CD4-positive, CD25-positive, alpha-beta regulatory T cell (primary cell): Measurements from ENCODE around the gene UHRF1. TPM values are rescaled to one million over a fixed set of nuclear protein-coding genes. Genes with fewer than 3 reads are reported as not detected.

Source experiments
- ATAC-seq, 2 donors: fragments of 150-1000 bp; cut with Tn5 transposase; one replicate each; pipeline ENCODE4 v1.10.0; 2021; ENCODE audit warnings: low read depth in 2 of 2, moderate number of reproducible peaks in 2 of 2, moderate library complexity in 1 of 2
- DNase-seq, 3 donors: peaks; one replicate each; pipeline versions ENCODE4 v3.0.0 to v3.0.0-alpha.2; 2012 to 2022; ENCODE audit warnings: mixed read lengths in 1 of 3
- H3K27ac ChIP-seq: one replicate; pipeline ENCODE4 v1.7.0; 2013; ENCODE audit warnings: mild to moderate bottlenecking, low read length; ENCODE audit not compliant: insufficient read depth, poor library complexity, severe bottlenecking
- H3K27me3 ChIP-seq: one replicate; pipeline ENCODE4 v1.7.0; 2013; ENCODE audit warnings: low read length; ENCODE audit not compliant: control insufficient read depth, insufficient read depth
- H3K36me3 ChIP-seq: one replicate; pipeline ENCODE4 v1.7.0; 2013; ENCODE audit warnings: mild to moderate bottlenecking, low read length, moderate library complexity; ENCODE audit not compliant: control insufficient read depth, insufficient read depth
- H3K4me1 ChIP-seq: 2 replicates; pipeline ENCODE4 v1.7.0; 2013; ENCODE audit warnings: mild to moderate bottlenecking, low read length; ENCODE audit not compliant: insufficient read depth, control insufficient read depth, poor library complexity, severe bottlenecking
- H3K4me3 ChIP-seq: one replicate; pipeline ENCODE4 v1.7.0; 2013; ENCODE audit warnings: low read depth, mild to moderate bottlenecking, low read length, moderate library complexity
- H3K9me3 ChIP-seq, 2 experiments: 1 replicate in 1 of 2; 2 replicates in 1 of 2; pipeline ENCODE4 v1.7.0; 2013; ENCODE audit warnings: low read length in 2 of 2, mild to moderate bottlenecking in 1 of 2, moderate library complexity in 1 of 2; ENCODE audit not compliant: control insufficient read depth in 2 of 2
- H3K27ac Mint-ChIP-seq, 3 donors: one replicate each; pipeline ENCODE4 v1.8.0; 2020 to 2022; ENCODE audit warnings: mild to moderate bottlenecking in 3 of 3, mixed read lengths in 3 of 3, moderate library complexity in 2 of 3
- H3K27me3 Mint-ChIP-seq: one replicate; pipeline ENCODE4 v1.8.0; 2022; ENCODE audit warnings: mild to moderate bottlenecking, mixed read lengths
- H3K36me3 Mint-ChIP-seq: one replicate; pipeline ENCODE4 v1.8.0; 2020; ENCODE audit warnings: mixed read lengths
- H3K4me1 Mint-ChIP-seq, 4 donors: one replicate each; pipeline ENCODE4 v1.8.0; 2020 to 2022; ENCODE audit warnings: mixed read lengths in 4 of 4, mild to moderate bottlenecking in 1 of 4
- H3K4me3 Mint-ChIP-seq, 4 donors: one replicate each; pipeline ENCODE4 v1.8.0; 2020 to 2022; ENCODE audit warnings: mild to moderate bottlenecking in 4 of 4, mixed read lengths in 4 of 4, moderate library complexity in 3 of 4
- H3K9me3 Mint-ChIP-seq, 7 donors: one replicate each; pipeline ENCODE4 v1.8.0; 2020 to 2022; ENCODE audit warnings: mixed read lengths in 7 of 7, mild to moderate bottlenecking in 3 of 7, moderate library complexity in 2 of 7
- polyA plus RNA-seq, 4 donors: library from polyadenylated mRNA; unstranded; fragments of 300-500 nt; fragmentation: Illumina TruSeq; gene quantifications; one replicate each; pipeline ENCODE4 v1.2.3, GENCODE V29; 2021
- total RNA-seq: library from RNA; stranded (reverse); gene quantifications from one replicate; pipeline ENCODE4 v1.2.3, GENCODE V29; 2022

The UHRF1 gene
- total RNA-seq (2.2 TPM), polyA plus RNA-seq (1 to 10 TPM in 2 of 4 donors, under 1 TPM in 2; 0.57 to 2.7 (median 0.97) TPM)

DNA sequence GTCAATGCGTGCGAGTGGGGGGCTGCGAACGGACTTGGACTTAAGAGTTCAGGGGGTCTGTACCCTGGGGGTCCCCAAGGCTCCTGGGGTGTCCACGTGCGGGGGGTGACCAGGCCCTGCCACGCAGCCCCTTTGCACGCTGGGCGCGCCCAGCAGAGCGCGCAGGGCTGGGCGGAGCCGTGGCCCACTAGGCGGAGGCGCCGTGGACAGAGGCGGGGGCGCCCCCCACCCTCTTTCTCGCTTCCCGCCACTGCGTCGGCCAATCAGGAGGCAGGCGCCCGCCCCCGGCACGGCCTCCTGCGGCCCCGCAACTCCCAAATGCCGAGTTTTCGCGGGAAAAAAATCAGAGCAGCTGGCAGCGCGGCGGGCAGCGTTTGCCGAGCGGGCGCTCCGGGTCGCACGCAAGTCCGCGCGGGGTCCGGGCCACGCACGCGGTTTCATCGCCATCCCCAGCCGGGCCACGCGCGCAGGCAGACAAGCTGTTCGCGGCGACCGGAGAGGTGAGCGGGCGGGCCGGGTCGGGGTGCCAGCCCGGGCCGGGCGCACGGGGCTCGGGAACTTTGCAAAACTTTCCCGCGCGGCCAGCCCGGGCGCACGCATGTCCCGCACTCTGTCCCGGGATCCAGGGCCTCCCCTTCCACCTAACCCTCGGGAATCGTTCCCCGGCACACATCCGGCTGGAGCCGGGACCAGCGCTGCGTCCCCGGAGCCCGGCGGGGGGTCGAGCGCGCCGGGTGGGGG, at the start of gene UHRF1:
TSS of gene UHRF1 (plus strand) at position 346 of the 741 bp plus-strand sequence. CDS start 1,385 bp downstream, outside the sequence.
- Histone ChIP-seq H3K36me3 (peaks cover 5% of the 10 kb centered on the region), H3K27me3 (no peaks in the 10 kb centered on the region), H3K9me3 (no peaks in the 10 kb centered on the region), H3K4me3 (peak within 1 kb of the TSS; percentile 83), H3K4me1 (peaks cover 54% of the 10 kb centered on the region), H3K27ac (peak within 1 kb of the TSS; percentile 70)
- Mint-ChIP-seq H3K27me3 (no peaks in the 10 kb centered on the region), H3K36me3 (peaks cover 2% of the 10 kb centered on the region), H3K4me3 (peak within 1 kb of the TSS; percentile 93 to 100 (median 99)), H3K9me3 (no peaks in the 10 kb centered on the region), H3K27ac (peak within 1 kb of the TSS in 2 of 3 donors; percentile 84 to 86), H3K4me1 (peaks cover 5 to 58% (median 24%) of the 10 kb centered on the region in 4 donors)
- ATAC-seq: peak in 1 of 2 donors; percentile 2
- peak in 1 of 3 donors; percentile 79 for DNase-seq

DNA sequence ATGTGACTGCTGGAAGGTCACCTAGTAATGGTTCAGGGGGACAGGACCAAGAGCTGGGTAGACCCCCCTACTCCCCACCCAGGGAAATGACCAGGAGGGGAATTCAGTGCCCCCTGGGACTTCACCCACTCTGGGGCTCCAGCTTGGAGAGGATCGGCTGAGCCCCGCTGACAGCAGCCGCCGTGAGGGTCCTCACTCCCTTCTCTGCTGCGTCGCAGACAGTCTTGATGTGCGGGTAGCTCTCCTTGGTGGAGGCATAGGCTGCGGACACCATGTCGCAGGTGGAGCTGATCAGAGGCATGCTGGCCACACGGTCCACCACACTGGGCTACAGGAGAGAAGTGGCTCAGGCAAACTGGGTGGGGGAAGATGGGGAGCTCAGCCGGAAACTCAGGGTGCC, 49.6 kb upstream of the UHRF1 start:
- no peak overlapping the region for H3K4me3 ChIP-seq
- DNase-seq (no peak), ATAC-seq (no peak)
- Mint-ChIP-seq H3K9me3 (no peaks in the 10 kb centered on the region), H3K4me3 (no peak overlapping the region), H3K27ac (no peak overlapping the region), H3K4me1 (peaks cover 0 to 5% (median 0%) of the 10 kb centered on the region in 4 donors), H3K36me3 (peaks cover 4% of the 10 kb centered on the region), H3K27me3 (no peaks in the 10 kb centered on the region)
- H3K9me3 ChIP-seq: no peaks in the 10 kb centered on the region
- no peaks in the 10 kb centered on the region for H3K4me1 ChIP-seq
- no peak overlapping the region for H3K27ac ChIP-seq
- H3K27me3 ChIP-seq: no peaks in the 10 kb centered on the region
- H3K36me3 ChIP-seq: peaks cover 7% of the 10 kb centered on the region

DNA sequence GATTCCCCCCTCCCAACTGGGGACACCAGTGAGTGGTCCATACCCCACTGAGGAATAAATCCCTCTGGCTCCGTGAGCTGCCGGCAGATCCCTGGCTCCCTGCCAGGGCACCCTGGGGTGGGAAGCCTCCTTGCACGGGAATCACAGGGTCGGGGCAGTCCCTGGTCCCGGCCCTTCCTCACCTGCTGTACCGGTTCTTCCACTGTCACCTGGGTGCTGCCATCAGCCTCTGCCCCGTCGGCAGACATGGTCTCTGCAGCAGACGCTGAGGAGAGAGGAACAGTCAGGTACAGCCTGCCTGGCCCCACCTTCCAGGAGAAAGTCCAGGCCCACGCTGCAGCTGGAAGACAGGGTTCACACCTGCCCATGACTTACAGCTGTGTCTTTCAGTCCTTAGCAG, 48.2 kb upstream of the UHRF1 start:
- Mint-ChIP-seq H3K4me1 (peaks cover 0 to 6% (median under 1%) of the 10 kb centered on the region in 4 donors), H3K27ac (no peak overlapping the region), H3K4me3 (no peak overlapping the region), H3K9me3 (no peaks in the 10 kb centered on the region), H3K27me3 (no peaks in the 10 kb centered on the region), H3K36me3 (peaks cover 4% of the 10 kb centered on the region)
- Histone ChIP-seq H3K36me3 (peaks cover 7% of the 10 kb centered on the region), H3K4me3 (no peak overlapping the region), H3K27ac (no peak overlapping the region), H3K9me3 (no peaks in the 10 kb centered on the region), H3K4me1 (no peaks in the 10 kb centered on the region), H3K27me3 (no peaks in the 10 kb centered on the region)
- no peak for ATAC-seq
- no peak for DNase-seq

DNA sequence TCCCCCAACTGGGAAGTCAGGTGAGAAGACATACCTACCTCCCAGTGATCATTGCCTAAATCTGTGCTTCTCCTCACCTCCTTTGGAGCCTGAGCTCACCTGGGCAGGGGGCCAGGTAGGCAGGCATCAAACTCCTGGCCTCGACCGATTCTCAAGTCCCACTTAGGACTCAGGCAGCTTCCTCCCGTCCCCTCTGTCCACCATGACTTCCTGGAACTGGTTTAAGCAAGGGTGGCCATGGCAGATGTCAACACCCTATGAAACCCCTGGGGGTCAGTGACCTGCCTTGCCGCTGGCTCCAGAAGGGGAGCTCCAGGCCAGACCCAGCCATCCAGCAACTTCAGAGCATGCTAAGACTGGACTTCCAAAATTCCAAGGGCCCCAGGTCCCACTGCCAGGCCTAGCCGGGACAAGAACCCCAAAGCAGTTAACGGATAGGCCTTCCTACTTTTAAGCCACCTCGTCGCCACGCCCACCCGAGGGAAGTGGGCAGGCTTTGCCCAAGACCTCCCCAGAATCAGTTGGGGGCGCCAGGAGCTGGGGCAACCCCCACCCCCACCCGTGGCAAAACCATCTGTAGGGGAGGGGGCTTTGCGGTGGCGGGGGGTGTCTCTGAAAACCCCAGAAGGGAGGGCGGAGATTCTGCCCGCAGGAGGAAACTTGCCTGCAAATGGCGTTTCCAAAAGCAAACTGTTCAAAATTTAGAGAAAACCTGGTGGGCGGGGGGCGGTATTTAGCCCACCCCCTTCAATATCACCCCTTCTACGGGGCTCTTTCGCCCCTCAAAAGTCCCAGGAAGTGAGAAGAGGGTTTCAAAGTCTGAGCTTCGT, 42.5 kb upstream of the UHRF1 start:
- peak overlapping the region; percentile 85 to 93 (median 92) for H3K4me3 Mint-ChIP-seq
- Histone ChIP-seq H3K4me1 (peaks cover 13% of the 10 kb centered on the region), H3K27me3 (no peaks in the 10 kb centered on the region), H3K36me3 (no peaks in the 10 kb centered on the region), H3K27ac (peak overlapping the region; percentile 69), H3K9me3 (no peaks in the 10 kb centered on the region), H3K4me3 (peak overlapping the region; percentile 67)
- DNase-seq (peak; percentile 21 to 46 (median 45)), ATAC-seq (no peak)
- H3K27ac Mint-ChIP-seq: peak overlapping the region; percentile 79 to 82 (median 82)
- H3K4me1 Mint-ChIP-seq: peaks cover 5 to 20% (median 7%) of the 10 kb centered on the region in 4 donors
- no peaks in the 10 kb centered on the region for H3K36me3 Mint-ChIP-seq
- no peaks in the 10 kb centered on the region for H3K27me3 Mint-ChIP-seq
- no peaks in the 10 kb centered on the region for H3K9me3 Mint-ChIP-seq

GRCh38 chr19:4867534-4868285, 41.6 kb upstream of the UHRF1 start, which contains the start of gene PLIN3:
Gene PLIN3, minus strand, starts transcription at chr19:4867667. Its CDS starts 6,273 bp downstream, at chr19:4861394.
- peak within 1 kb of the TSS; percentile 85 to 93 (median 92) for H3K4me3 Mint-ChIP-seq
- no peaks in the 10 kb centered on the region for H3K9me3 ChIP-seq
- peak within 1 kb of the TSS; percentile 69 for H3K27ac ChIP-seq
- peak; percentile 91 to 92 for ATAC-seq
- peak within 1 kb of the TSS; percentile 79 to 82 (median 82) for H3K27ac Mint-ChIP-seq
- no peaks in the 10 kb centered on the region for H3K9me3 Mint-ChIP-seq
- H3K36me3 Mint-ChIP-seq: no peaks in the 10 kb centered on the region
- H3K4me1 Mint-ChIP-seq: peaks cover 5 to 24% (median 8%) of the 10 kb centered on the region in 4 donors
- peak; percentile 75 to 89 (median 82) for DNase-seq
- peaks cover 18% of the 10 kb centered on the region for H3K4me1 ChIP-seq
- no peaks in the 10 kb centered on the region for H3K36me3 ChIP-seq
- H3K27me3 Mint-ChIP-seq: no peaks in the 10 kb centered on the region
- peak within 1 kb of the TSS; percentile 67 for H3K4me3 ChIP-seq
- no peaks in the 10 kb centered on the region for H3K27me3 ChIP-seq

- H3K9me3 Mint-ChIP-seq: no peaks in the 10 kb centered on the region
- H3K4me3 Mint-ChIP-seq: peak overlapping the region; percentile 85 to 93 (median 92)
- ATAC-seq (no peak), DNase-seq (no peak)
- H3K27me3 Mint-ChIP-seq: peaks cover under 1% of the 10 kb centered on the region
- Histone ChIP-seq H3K9me3 (no peaks in the 10 kb centered on the region), H3K4me3 (peak overlapping the region; percentile 37), H3K27me3 (no peaks in the 10 kb centered on the region), H3K27ac (no peak overlapping the region), H3K36me3 (no peaks in the 10 kb centered on the region), H3K4me1 (peaks cover 18% of the 10 kb centered on the region)
- peaks cover 5 to 25% (median 9%) of the 10 kb centered on the region in 4 donors for H3K4me1 Mint-ChIP-seq
- no peaks in the 10 kb centered on the region for H3K36me3 Mint-ChIP-seq
- peak overlapping the region; percentile 52 to 63 (median 59) for H3K27ac Mint-ChIP-seq
Measured at GRCh38 chr19:4868286-4868834, 40.9 kb upstream of the UHRF1 start.
